Left ventricle myocardium inferior (tissue), 1 donor: ENCODE results near the gene SLC41A3. TPM values are rescaled to one million over a fixed set of nuclear protein-coding genes. Genes with fewer than 3 reads are reported as not detected.

ENCODE experiments used
- DNase-seq: peaks from one replicate; pipeline ENCODE4 v3.0.0-alpha.2; 2020
- H3K27ac ChIP-seq: fragments of 200-600 bp; replicated peaks from 2 replicates; pipeline ENCODE4 v1.8.0; 2021
- H3K27me3 ChIP-seq: fragments of 200-600 bp; 2 replicates; pipeline ENCODE4 v1.8.0; 2021; ENCODE audit warnings: low read depth
- H3K36me3 ChIP-seq: fragments of 200-600 bp; 2 replicates; pipeline ENCODE4 v1.8.0; 2021
- H3K4me1 ChIP-seq: fragments of 200-600 bp; 2 replicates; pipeline ENCODE4 v1.8.0; 2021
- H3K4me3 ChIP-seq: fragments of 200-600 bp; 2 replicates; pipeline ENCODE4 v1.8.0; 2021; ENCODE audit warnings: mild to moderate bottlenecking, moderate library complexity
- H3K9me3 ChIP-seq: fragments of 200-600 bp; replicated peaks from 2 replicates; pipeline ENCODE4 v1.8.0; 2021
- CTCF ChIP-seq: fragments of 200-600 bp; IDR thresholded peaks from 2 replicates; pipeline ENCODE4 v1.8.0; 2021; ENCODE audit warnings: antibody characterized with exemption, mild to moderate bottlenecking, borderline replicate concordance
- intact Hi-C: fragments of 100-400 bp; cut with micrococcal nuclease; formaldehyde crosslinking; loops from one replicate; pipeline ENCODE4 v1.11.0; 2022
- total RNA-seq: library from RNA; stranded (reverse); fragmentation: NEBNext Ultra II Directional; extraction: Animal tissue kit (Norgen Biotek cat#: 25700); gene quantifications from one replicate; pipeline ENCODE4 v1.2.1, GENCODE V29; 2021
- donor health status: DM: no; HTN: yes; CAD: no; lungs with severe emphysema.

The SLC41A3 gene
- total RNA-seq, 1 donor from 2014 or later, result 30.2 TPM

GRCh38 chr3:126025116-126025729 is 58.7 kb downstream of the SLC41A3 start:
- Histone ChIP-seq H3K27ac (no peak overlapping the region), H3K36me3 (peaks cover 54% of the 10 kb centered on the region), H3K4me3 (no peak overlapping the region), H3K9me3 (peaks cover 15% of the 10 kb centered on the region), H3K4me1 (no peaks in the 10 kb centered on the region), H3K27me3 (no peaks in the 10 kb centered on the region)
- no peak for TF ChIP-seq CTCF
- intact Hi-C loops, result no loop called here
- no peak for DNase-seq

GRCh38 chr3:126024049-126024854 is 59.7 kb downstream of the SLC41A3 start:
- Histone ChIP-seq H3K4me3 (no peak overlapping the region), H3K4me1 (no peaks in the 10 kb centered on the region), H3K27ac (no peak overlapping the region), H3K27me3 (no peaks in the 10 kb centered on the region), H3K9me3 (peaks cover 15% of the 10 kb centered on the region), H3K36me3 (peaks cover 54% of the 10 kb centered on the region)
- intact Hi-C loops, result no loop called here
- DNase-seq, result no peak
- TF ChIP-seq CTCF, result no peak

- Histone ChIP-seq H3K27ac (no peak overlapping the region), H3K36me3 (peaks cover 45% of the 10 kb centered on the region), H3K9me3 (peaks cover 11% of the 10 kb centered on the region), H3K4me3 (no peak overlapping the region), H3K27me3 (no peaks in the 10 kb centered on the region), H3K4me1 (no peaks in the 10 kb centered on the region)
- intact Hi-C loops, result no loop called here
- TF ChIP-seq CTCF, result no peak
- DNase-seq, result no peak
Observed at GRCh38 chr3:126023390-126023789, 60.5 kb downstream of the SLC41A3 start.

- no peak for DNase-seq
- intact Hi-C loops, result no loop called here
- Histone ChIP-seq H3K27me3 (no peaks in the 10 kb centered on the region), H3K4me3 (no peak overlapping the region), H3K9me3 (peaks cover 5% of the 10 kb centered on the region), H3K27ac (no peak overlapping the region), H3K4me1 (no peaks in the 10 kb centered on the region), H3K36me3 (peaks cover 39% of the 10 kb centered on the region)
- no peak for TF ChIP-seq CTCF
Observed at GRCh38 chr3:126022741-126023359, 61.1 kb downstream of the SLC41A3 start.

- Histone ChIP-seq H3K9me3 (no peaks in the 10 kb centered on the region), H3K4me3 (no peak overlapping the region), H3K27me3 (no peaks in the 10 kb centered on the region), H3K4me1 (no peaks in the 10 kb centered on the region), H3K36me3 (peaks cover 35% of the 10 kb centered on the region), H3K27ac (no peak overlapping the region)
- intact Hi-C loops, result no loop called here
- no peak for TF ChIP-seq CTCF
- DNase-seq, result no peak
Observed at GRCh38 chr3:126021702-126022101, 62.2 kb downstream of the SLC41A3 start.
